HepG2 (cell line): ENCODE measurements around the gene PRRT1. TPM values are rescaled to one million over a fixed set of nuclear protein-coding genes. Genes with fewer than 3 reads are reported as not detected.

Experiments
- DMAP1 ChIP-seq: IDR thresholded peaks from 2 replicates; pipeline ENCODE4 v1.6.1; 2016
- EEA1 ChIP-seq: sonication (generic); formaldehyde crosslinking; IDR thresholded peaks from 2 replicates; pipeline ENCODE4 v1.5.1; 2020; ENCODE audit warnings: mild to moderate bottlenecking, missing genetic modification reagents, borderline replicate concordance
- KDM3A ChIP-seq: IDR thresholded peaks from 2 replicates; pipeline ENCODE4 v1.6.1; 2018; ENCODE audit warnings: low read depth, missing compliant biosample characterization
- KDM4B ChIP-seq: sonication (generic); formaldehyde crosslinking; IDR thresholded peaks from 2 replicates; pipeline ENCODE4 v1.4.0; 2020; ENCODE audit warnings: missing genetic modification reagents
- MLX ChIP-seq: IDR thresholded peaks from 2 replicates; pipeline ENCODE4 v1.6.1; 2016
- PAXIP1 ChIP-seq: sonication (generic); formaldehyde crosslinking; conservative IDR thresholded peaks from 2 replicates; pipeline ENCODE4 v1.4.0; 2020; ENCODE audit warnings: mild to moderate bottlenecking, missing genetic modification reagents, moderate library complexity
- PRMT3 ChIP-seq: sonication (generic); formaldehyde crosslinking; IDR thresholded peaks from 2 replicates; pipeline ENCODE4 v1.8.1; 2022; ENCODE audit warnings: low read depth, mild to moderate bottlenecking, moderate library complexity, missing genetic modification reagents, borderline replicate concordance
- RFXANK ChIP-seq: IDR thresholded peaks from 2 replicates; pipeline ENCODE4 v1.6.1; 2016
- RFXAP ChIP-seq: sonication (generic); formaldehyde crosslinking; IDR thresholded peaks from 2 replicates; pipeline ENCODE4 v1.4.0; 2020; ENCODE audit warnings: missing genetic modification reagents, borderline replicate concordance
- RNF2 ChIP-seq: fragments of 450-650 bp; conservative IDR thresholded peaks from 2 replicates; pipeline ENCODE4 v1.6.1; 2016; ENCODE audit warnings: low read depth
- RXRB ChIP-seq: IDR thresholded peaks from 2 replicates; pipeline ENCODE4 v1.6.1; 2016; ENCODE audit warnings: borderline replicate concordance, missing genetic modification reagents, missing compliant biosample characterization
- SIX4 ChIP-seq: sonication (generic); formaldehyde crosslinking; IDR thresholded peaks from 2 replicates; pipeline ENCODE4 v1.4.0; 2020; ENCODE audit warnings: missing genetic modification reagents
- SOX5 ChIP-seq: IDR thresholded peaks from 2 replicates; pipeline ENCODE4 v1.6.1; 2016; ENCODE audit warnings: borderline replicate concordance
- ZFP1 ChIP-seq: IDR thresholded peaks from 2 replicates; pipeline ENCODE4 v1.6.1; 2016
- ZNF383 ChIP-seq: sonication (generic); formaldehyde crosslinking; IDR thresholded peaks from 2 replicates; pipeline ENCODE4 v1.4.0; 2020; ENCODE audit warnings: missing genetic modification reagents, mild to moderate bottlenecking, borderline replicate concordance
- ZNF503 ChIP-seq: sonication (generic); formaldehyde crosslinking; IDR thresholded peaks from 2 replicates; pipeline ENCODE4 v1.4.0; 2020; ENCODE audit warnings: missing genetic modification reagents
- polyA plus RNA-seq, 8 experiments: library from polyadenylated mRNA; depleted of rRNA in 3 of 8; stranded (reverse) in 7 of 8; unstranded in 1 of 8; fragments of >200 nt; fragmentation: Illumina TruSeq in 4 of 8; extraction: Trizol in 4 of 8; gene quantifications; 2 replicates each; pipeline versions ENCODE4 v1.2.1 to v1.2.3, GENCODE V29; 2011 to 2016; ENCODE audit warnings: low read depth in 4 of 8, missing spikeins in 1 of 8, mixed read lengths in 1 of 8; ENCODE audit not compliant: insufficient read depth in 1 of 8
- total RNA-seq, 5 experiments: library from RNA; depleted of rRNA; stranded (reverse); fragments of >200 nt; fragmentation: Illumina TruSeq; extraction: Trizol; gene quantifications; 2 replicates each; pipeline ENCODE4 v1.2.3, GENCODE V29; 2016; ENCODE audit warnings: low read depth in 1 of 5

PRRT1 gene
- total and polyA plus RNA-seq, 2 of the 13 experiments (the other 11 are each of a cell fraction or from before 2014, with no cell fraction given), result 0.64 to 1.4 TPM

- TF ChIP-seq ZNF503 (CRISPR knock-in tag) (no peak), RFXAP (CRISPR knock-in tag) (no peak), KDM3A (no peak), SIX4 (CRISPR knock-in tag) (no peak), MLX (peak; percentile 74; the same call in 1 of the 2 replicates), EEA1 (no peak), RNF2 (no peak), ZNF383 (CRISPR knock-in tag) (0 out of 2 replicates have a peak, but pooled peaks have one; percentile 7), RFXANK (CRISPR knock-in tag) (no peak), KDM4B (CRISPR knock-in tag) (no peak), RXRB (CRISPR knock-in tag) (peak; percentile 33; the same call in 1 of the 2 replicates), DMAP1 (no peak), PAXIP1 (CRISPR knock-in tag) (no peak), PRMT3 (no peak), SOX5 (peak; percentile 83), ZFP1 (no peak)
Measured at GRCh38 chr6:32174416-32174815, 22.7 kb upstream of the PRRT1 start (continued).
